Stimulated activated CD8-positive, alpha-beta memory T cell treated with anti-CD3 and anti-CD28 coated beads, Interleukin-15, amount 100 ng/mL, for 4 hours (primary cell): Measurements from ENCODE around the gene BTBD18.
A peak's percentile ranks its signal among the peaks of the same experiment; 100 is the strongest.

Source experiments
- DNase-seq, 2 donors: peaks; one replicate each; pipeline ENCODE4 v3.0.0-alpha.2; 2020; ENCODE audit warnings: low read depth in 2 of 2

BTBD18 gene

GRCh38 chr11:57775491-57775890 lies 23.9 kb upstream of the BTBD18 start:
- no peak for DNase-seq

DNA sequence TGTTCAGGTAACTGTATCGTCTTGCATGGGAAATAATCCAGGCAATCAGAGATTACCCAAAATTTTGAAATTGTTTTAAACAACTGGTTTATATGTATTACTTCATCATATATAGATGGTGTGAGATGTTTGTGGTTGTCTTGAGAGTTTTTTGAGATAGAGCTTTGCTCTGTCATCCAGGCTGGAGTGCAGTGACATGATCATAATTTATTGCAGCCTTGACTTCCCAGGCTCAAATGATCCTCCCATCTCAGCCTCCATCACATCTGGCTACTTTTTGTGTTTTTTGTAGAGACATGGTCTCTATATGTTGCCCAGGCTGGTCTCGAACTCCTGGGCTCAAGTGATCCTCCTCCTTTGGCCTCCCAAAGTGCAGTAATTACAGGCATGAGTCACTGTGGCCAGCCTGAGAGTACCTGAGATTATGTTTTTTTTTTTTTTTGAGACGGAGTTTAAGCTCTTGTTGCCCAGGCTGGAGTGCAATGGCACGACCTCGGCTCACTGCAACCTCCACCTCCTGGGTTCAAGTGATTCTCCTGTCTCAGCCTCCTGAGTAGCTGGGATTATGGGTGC lies 21.5 kb upstream of the BTBD18 start:
- no peak for DNase-seq

- no peak for DNase-seq
Measured at GRCh38 chr11:57772562-57772961, 20.9 kb upstream of the BTBD18 start.

GRCh38 chr11:57771365-57771764 lies 19.7 kb upstream of the BTBD18 start:
- no peak for DNase-seq

- no peak for DNase-seq
Measured at GRCh38 chr11:57770793-57771192, 19.2 kb upstream of the BTBD18 start.

- no peak for DNase-seq
Measured at GRCh38 chr11:57764972-57765371, 13.4 kb upstream of the BTBD18 start.

GRCh38 chr11:57764566-57764965 lies 12.9 kb upstream of the BTBD18 start:
- no peak for DNase-seq

DNA sequence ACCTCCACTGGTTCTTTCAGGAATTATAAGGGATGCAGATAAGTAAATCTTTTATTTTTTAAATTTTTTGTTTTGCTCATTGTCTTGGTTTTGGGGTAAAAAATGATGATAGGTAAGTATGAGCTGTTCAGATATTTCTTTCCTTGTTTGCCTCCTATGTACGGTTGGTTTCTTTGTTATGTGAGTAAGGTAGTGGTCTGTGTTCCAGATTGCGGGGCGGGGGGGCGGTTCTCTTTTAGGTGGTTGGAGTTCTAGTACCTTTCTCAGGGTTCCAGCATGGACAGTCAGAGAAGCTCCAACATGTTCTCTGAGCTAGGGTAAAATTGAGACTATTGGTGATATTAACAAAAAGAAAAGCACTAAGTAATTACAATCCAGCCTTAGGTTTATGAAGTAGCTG lies 12.4 kb upstream of the BTBD18 start:
- no peak for DNase-seq

DNA sequence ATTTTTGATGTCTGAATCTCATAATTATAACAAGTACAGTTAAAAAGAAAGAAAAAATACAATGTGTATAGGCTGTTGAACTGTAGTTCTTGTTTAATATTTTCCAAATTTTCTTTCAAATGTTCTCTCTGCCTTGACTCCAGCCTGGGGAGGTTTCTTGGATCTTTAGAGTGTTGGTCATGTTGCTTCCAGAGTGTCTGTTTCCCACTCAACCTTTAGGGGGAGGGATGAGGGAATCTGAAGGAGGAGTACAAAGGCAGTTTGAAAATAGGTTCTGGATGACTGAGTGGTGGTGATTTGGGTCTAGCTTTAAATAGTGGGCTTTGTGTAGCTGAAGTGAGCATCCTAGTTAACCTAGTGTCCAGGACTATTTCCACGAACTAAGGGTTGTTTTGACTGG lies 11.9 kb upstream of the BTBD18 start:
- DNase-seq, result no peak

DNA sequence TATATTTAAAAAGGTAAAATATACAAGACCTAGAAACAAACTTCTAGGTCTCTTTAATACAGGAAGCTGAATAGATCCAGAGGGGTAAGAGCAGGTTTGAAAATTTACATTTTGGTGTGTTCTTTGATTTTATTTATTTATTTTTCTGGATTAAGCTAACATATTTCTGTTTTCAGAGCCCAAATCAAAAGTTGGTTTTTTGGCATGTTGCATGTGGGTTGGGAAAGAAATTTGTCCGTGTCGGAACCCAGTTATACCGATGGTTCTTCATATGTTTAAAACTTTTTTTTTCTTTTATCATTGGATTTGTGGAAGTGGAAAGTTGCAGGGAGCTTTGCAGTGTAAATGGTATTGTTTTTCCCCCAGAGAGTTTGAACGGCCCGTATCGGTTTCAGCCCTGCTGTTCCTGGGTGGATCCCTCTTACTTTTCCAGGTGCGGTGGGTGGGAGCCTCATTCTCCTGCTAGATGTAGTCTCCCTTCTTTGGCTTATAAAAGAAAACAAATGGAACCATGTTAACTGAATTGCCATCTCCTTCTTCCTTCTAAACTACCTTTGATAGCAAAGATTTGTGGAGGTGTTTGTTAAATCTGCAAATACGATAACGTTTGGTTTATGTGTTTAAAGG lies 10.7 kb upstream of the BTBD18 start:
- no peak for DNase-seq

- DNase-seq, result no peak
Measured at GRCh38 chr11:57761301-57762234, 9.9 kb upstream of the BTBD18 start, which contains the start of gene CTNND1. TSS of gene CTNND1 (plus strand) at chr11:57761802. CDS start at chr11:57791479, 29,677 bp downstream.

DNA sequence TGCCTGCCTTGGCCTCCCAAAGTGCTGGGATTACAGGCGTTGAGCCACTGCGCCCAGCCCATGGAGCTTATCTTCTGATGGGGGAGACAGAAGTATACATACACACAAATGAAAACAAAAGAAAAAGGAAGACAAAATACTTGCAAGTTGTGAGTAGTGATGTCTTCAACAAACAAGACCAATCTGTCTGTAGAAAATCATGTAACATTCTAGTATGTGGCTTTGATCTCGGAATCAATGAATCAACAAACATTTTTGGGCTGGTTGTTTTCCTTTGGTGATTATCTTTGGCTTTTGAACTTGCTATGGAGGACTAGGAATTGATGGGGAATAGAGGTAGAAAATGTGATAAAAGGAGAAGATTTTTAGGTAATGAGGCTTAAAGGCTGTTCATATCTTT lies 6.6 kb upstream of the BTBD18 start:
- DNase-seq, result no peak

DNA sequence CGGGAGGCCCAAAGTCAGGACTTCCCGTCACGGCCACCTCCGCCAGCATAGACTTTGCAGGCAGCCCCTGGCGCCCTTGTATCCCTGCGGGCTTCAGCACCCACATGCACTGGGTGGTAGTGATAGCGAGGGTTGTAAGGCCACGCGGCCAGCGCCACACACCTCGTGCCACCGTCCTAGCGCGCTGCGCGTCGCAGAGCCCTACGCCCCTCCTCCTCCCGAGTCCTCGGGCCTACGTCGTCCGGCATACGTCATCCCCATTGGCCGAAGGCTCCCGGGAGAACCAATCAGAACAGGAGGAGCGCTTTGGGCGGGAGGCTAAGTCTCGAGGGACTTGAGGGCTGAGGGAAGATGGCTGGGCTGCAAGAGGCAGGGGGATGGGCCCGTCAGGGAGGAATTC lies 1.3 kb upstream of the BTBD18 start:
- DNase-seq, result no peak

DNA sequence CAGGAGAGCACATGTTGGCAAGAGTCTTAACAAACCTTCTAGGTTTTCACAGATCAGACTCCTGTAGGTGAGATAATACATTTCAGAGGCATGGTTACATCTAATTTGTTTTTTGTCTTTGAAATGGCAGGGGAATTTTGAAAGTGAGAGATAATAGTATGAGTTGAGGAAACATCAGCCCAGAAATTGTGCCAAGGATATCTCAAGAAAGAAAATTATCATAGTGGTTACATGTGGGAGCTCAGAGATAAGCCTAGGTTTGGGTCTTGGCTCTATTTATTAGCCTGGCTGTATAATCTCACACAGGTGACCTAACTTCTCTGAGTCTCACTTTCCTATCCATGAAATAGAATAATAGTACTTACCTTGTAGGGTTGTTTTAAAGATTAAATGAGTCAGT lies 443 bp downstream of the BTBD18 start:
- no peak for DNase-seq

DNA sequence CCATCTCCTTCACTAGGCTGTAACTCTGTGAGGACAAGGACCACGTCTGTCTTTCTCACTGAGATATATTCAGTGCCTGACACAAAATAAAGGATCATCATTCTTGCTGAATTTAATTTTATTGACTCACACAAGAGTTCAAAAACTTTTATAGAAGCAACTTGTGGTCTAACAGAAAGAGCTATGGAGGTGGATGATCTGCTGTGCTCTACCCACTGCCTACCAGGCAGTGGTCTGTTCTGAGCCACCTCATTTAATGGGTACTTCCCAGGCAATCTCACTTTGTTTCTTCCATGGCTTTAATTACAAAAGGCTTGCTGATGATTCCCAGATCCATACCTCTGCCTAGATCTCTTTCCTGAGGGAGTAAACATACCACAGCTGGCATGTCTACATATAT lies 4.7 kb downstream of the BTBD18 start:
- DNase-seq, result no peak

DNA sequence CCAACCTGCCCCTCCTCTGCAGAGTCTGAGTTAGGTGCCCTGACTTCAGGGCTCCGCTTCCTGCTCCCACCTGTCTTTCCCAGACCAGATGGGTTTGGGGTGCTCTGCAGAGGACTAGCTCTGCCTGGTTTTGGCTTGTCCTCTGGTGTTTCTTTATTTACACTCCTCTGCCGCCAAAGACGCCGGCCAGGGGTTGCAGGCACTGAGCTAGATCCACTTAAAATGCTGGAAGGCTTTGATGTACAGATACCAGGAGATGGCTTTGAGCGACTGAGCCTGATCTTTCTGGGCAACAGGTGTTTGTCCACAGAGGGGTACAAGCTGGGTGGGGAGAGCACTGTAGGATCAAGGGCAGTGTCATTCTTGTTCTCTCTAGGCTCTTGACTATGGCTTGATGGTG lies 6.4 kb downstream of the BTBD18 start:
- no peak for DNase-seq

- DNase-seq, result no peak
Measured at GRCh38 chr11:57744357-57744756, 7.3 kb downstream of the BTBD18 start.

DNA sequence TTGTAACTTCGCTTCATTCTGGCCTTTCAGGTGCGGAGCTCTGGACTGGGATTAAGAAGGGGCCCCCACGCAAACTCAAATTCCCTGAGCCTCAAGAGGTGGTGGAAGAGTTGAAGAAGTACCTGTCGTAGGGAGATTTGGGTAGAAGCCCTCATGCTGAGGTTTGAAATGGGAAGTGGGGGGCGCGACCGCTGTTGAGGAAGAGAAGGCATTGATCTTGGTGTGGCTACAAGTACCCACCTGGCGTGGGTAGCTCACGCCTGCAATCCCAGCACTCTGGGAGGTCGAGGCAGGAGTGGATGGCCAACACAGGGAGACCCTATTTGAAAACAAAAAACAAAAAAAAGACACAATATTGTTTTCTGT lies 9.5 kb downstream of the BTBD18 start:
- DNase-seq, result no peak

DNA sequence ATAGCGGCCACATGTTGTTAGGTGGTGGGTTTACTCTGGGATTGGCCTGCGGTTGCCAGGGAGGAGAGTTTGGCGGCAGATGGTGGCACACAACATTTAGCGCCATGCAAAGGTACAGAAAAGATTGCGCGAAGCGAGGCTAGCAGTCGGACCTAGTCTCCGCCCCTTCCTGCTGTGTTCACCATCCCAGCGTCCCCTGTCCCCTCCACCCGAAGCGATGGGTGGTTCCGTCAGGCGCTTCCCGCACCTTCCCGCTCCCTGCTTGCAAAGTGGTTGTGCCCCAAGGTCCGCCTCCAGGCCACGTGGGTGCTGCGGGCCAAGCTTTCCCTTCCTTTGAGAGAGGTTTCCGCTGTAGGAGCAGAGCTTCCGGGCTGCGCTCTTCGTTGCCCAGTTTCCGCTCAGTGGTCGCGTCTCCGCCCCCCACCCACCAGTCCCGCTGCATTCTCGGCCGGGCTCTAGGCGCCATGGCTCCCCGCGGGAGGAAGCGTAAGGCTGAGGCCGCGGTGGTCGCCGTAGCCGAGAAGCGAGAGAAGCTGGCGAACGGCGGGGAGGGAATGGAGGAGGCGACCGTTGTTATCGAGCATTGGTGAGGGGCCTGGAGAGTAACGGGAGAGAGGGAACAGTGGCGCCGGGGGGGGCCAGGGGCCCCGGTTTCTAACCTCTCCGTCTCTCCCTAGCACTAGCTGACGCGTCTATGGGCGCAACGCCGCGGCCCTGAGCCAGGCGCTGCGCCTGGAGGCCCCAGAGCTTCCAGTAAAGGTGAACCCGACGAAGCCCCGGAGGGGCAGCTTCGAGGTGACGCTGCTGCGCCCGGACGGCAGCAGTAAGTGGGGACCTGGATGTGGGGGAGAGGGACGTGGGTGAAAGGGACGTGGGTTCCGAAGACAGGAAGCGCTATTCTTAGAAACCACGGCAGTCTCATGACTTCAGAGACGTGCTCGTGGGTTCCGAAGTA lies 10.2 kb downstream of the BTBD18 start, which contains the start of gene SELENOH:
Gene SELENOH (plus strand): TSS at position 360 of the 955 bp plus-strand sequence. CDS start 105 bp downstream, at position 465.
- peak; percentile 84 to 89 for DNase-seq

GRCh38 chr11:57735619-57736298 lies 15.9 kb downstream of the BTBD18 start:
- DNase-seq, result no peak

GRCh38 chr11:57732661-57733060 lies 19.0 kb downstream of the BTBD18 start:
- DNase-seq, result no peak
